Loucy (cell line): ENCODE results near the gene GALNT7.

Experiments used
- H2AFZ ChIP-seq: fragments of 200-600 bp; sonication (generic); 2 replicates; pipeline ENCODE4 v1.6.0; 2016; ENCODE audit warnings: antibody characterized with exemption, mild to moderate bottlenecking, low read length, moderate library complexity
- H3F3A ChIP-seq: fragments of 200-600 bp; 2 replicates; pipeline ENCODE4 v1.6.0; 2016; ENCODE audit warnings: antibody characterized with exemption, low read depth, mild to moderate bottlenecking
- H3K27me3 ChIP-seq: fragments of 200-600 bp; sonication (generic); 2 replicates; pipeline ENCODE4 v1.6.1; 2014; ENCODE audit warnings: low read length, mild to moderate bottlenecking; ENCODE audit not compliant: insufficient read depth, poor library complexity, severe bottlenecking
- H3K36me3 ChIP-seq: fragments of 200-600 bp; sonication (generic); 2 replicates; pipeline ENCODE4 v1.6.1; 2016; ENCODE audit warnings: low read length; ENCODE audit not compliant: insufficient read depth
- H3K4me1 ChIP-seq: fragments of 200-600 bp; sonication (generic); 2 replicates; pipeline ENCODE4 v1.5.1; 2014; ENCODE audit warnings: low read length, mild to moderate bottlenecking; ENCODE audit not compliant: insufficient read depth, poor library complexity, severe bottlenecking
- H3K4me2 ChIP-seq: fragments of 200-600 bp; sonication (generic); 2 replicates; pipeline ENCODE4 v1.6.0; 2014; ENCODE audit warnings: antibody characterized with exemption, low read length, low read depth, mild to moderate bottlenecking; ENCODE audit not compliant: poor library complexity, severe bottlenecking
- H3K4me3 ChIP-seq: fragments of 200-600 bp; sonication (generic); 2 replicates; pipeline ENCODE4 v1.5.1; 2014; ENCODE audit warnings: low read length, mild to moderate bottlenecking, mixed read lengths; ENCODE audit not compliant: poor library complexity, severe bottlenecking
- H3K79me2 ChIP-seq: fragments of 200-600 bp; sonication (generic); 2 replicates; pipeline ENCODE4 v1.6.1; 2014; ENCODE audit warnings: low read length; ENCODE audit not compliant: insufficient read depth
- H3K9ac ChIP-seq: fragments of 200-600 bp; sonication (generic); 2 replicates; pipeline ENCODE4 v1.6.0; 2014; ENCODE audit warnings: mild to moderate bottlenecking, low read depth, low read length, moderate library complexity; ENCODE audit not compliant: poor library complexity, severe bottlenecking
- H3K9me2 ChIP-seq: fragments of 200-600 bp; sonication (generic); replicated peaks from 2 replicates; pipeline ENCODE4 v1.6.1; 2016; ENCODE audit warnings: low read depth, low read length, mixed read lengths
- H3K9me3 ChIP-seq: fragments of 200-600 bp; sonication (generic); 2 replicates; pipeline ENCODE4 v1.6.1; 2014; ENCODE audit warnings: mild to moderate bottlenecking, antibody characterized with exemption, low read length, low read depth; ENCODE audit not compliant: insufficient read depth
- H4K20me1 ChIP-seq: fragments of 200-600 bp; sonication (generic); 2 replicates; pipeline ENCODE4 v1.6.0; 2014; ENCODE audit warnings: antibody characterized with exemption, low read length, mild to moderate bottlenecking; ENCODE audit not compliant: insufficient read depth, poor library complexity, severe bottlenecking
- CTCF ChIP-seq: fragments of 200-600 bp; sonication (generic); conservative IDR thresholded peaks from 2 replicates; pipeline ENCODE4 v1.5.1; 2014; ENCODE audit warnings: mild to moderate bottlenecking, antibody characterized with exemption, low read length
- EZH2phosphoT487 ChIP-seq: fragments of 200-600 bp; IDR thresholded peaks from 2 replicates; pipeline ENCODE4 v1.6.1; 2018; ENCODE audit warnings: antibody characterized with exemption, mild to moderate bottlenecking, moderate library complexity, borderline replicate concordance

Gene GALNT7

GRCh38 chr4:173192375-173193162, 24.0 kb downstream of the GALNT7 start:
- Histone ChIP-seq H3K4me3 (no peak overlapping the region), H3K9ac (no peak overlapping the region), H3K27me3 (no peaks in the 10 kb centered on the region), H3F3A (no peaks in the 10 kb centered on the region), H3K9me3 (no peaks in the 10 kb centered on the region), H3K36me3 (peaks cover 3% of the 10 kb centered on the region; the same call in 1 of the 2 replicates), H3K9me2 (no peaks in the 10 kb centered on the region), H3K4me2 (no peak overlapping the region), H3K79me2 (peaks cover 100% of the 10 kb centered on the region), H2AFZ (no peak overlapping the region), H3K4me1 (peaks cover 17% of the 10 kb centered on the region), H4K20me1 (peaks cover 95% of the 10 kb centered on the region)
- TF ChIP-seq CTCF = peak; percentile 73
- TF ChIP-seq EZH2phosphoT487 = no peak

DNA sequence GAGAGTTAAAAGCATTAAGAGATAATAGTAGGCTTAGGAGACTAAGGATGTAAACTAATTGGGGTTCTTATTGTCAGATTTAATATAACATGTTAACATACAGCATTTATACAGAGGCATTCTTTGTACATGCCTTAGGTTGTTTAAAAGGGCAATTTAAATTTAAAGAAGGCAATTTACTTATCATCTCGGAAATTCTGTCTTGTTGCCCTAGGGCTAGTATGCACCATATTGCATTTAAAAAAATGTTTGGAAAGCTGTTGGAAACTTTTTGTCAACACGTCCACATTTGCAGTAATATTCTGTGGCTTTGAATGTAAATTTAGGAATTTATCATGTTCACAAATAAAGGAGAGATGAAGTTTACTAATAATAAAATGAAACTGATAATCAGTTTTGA, 25.5 kb downstream of the GALNT7 start:
- Histone ChIP-seq H3K79me2 (peaks cover 100% of the 10 kb centered on the region), H2AFZ (no peak overlapping the region), H3F3A (no peaks in the 10 kb centered on the region), H3K27me3 (no peaks in the 10 kb centered on the region), H3K4me3 (no peak overlapping the region), H3K36me3 (peaks cover 6% of the 10 kb centered on the region; the same call in 1 of the 2 replicates), H4K20me1 (peaks cover 92% of the 10 kb centered on the region), H3K4me1 (peaks cover 17% of the 10 kb centered on the region), H3K9me2 (no peaks in the 10 kb centered on the region), H3K9me3 (no peaks in the 10 kb centered on the region), H3K4me2 (no peak overlapping the region), H3K9ac (no peak overlapping the region)
- TF ChIP-seq CTCF = no peak
- TF ChIP-seq EZH2phosphoT487 = no peak

DNA sequence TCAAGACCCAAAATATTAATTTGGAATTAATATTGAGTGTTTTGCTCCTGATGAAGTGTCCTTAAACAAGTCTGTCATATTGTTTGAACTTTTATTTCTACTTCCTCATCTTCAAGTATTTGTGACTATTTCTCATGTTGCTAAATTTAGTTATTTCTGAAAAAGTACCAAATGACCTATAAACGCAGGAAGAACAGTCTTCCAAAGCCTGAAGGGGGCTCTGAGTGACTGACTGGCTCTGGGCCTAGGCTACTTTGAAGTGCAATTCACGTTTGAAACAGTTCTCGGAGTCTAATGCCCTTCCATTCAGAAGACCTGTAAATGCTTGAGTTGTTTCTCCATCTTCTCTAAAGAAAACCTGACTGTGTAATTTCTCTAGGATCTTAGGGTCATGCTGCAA, 26.5 kb downstream of the GALNT7 start:
- H3K9ac ChIP-seq = no peak overlapping the region
- no peak for TF ChIP-seq EZH2phosphoT487
- TF ChIP-seq CTCF = no peak
- no peaks in the 10 kb centered on the region for H3K9me3 ChIP-seq
- H3F3A ChIP-seq = no peaks in the 10 kb centered on the region
- no peaks in the 10 kb centered on the region for H3K9me2 ChIP-seq
- peaks cover 92% of the 10 kb centered on the region for H4K20me1 ChIP-seq
- H3K27me3 ChIP-seq = no peaks in the 10 kb centered on the region
- peaks cover 100% of the 10 kb centered on the region for H3K79me2 ChIP-seq
- no peak overlapping the region for H3K4me2 ChIP-seq
- H2AFZ ChIP-seq = no peak overlapping the region
- peaks cover 6% of the 10 kb centered on the region; the same call in 1 of the 2 replicates for H3K36me3 ChIP-seq
- H3K4me1 ChIP-seq = peaks cover 11% of the 10 kb centered on the region
- no peak overlapping the region for H3K4me3 ChIP-seq
